Stimulated activated CD4-positive, alpha-beta T cell treated with anti-CD3 and anti-CD28 coated beads, Interleukin-2, amount 100 ng/mL, for 4 hours (primary cell): ENCODE data around the gene TCF4.

ENCODE experiments used
- DNase-seq: peaks from one replicate; pipeline ENCODE4 v3.0.0-alpha.2; 2020; ENCODE audit warnings: low read depth

TCF4 gene

DNA sequence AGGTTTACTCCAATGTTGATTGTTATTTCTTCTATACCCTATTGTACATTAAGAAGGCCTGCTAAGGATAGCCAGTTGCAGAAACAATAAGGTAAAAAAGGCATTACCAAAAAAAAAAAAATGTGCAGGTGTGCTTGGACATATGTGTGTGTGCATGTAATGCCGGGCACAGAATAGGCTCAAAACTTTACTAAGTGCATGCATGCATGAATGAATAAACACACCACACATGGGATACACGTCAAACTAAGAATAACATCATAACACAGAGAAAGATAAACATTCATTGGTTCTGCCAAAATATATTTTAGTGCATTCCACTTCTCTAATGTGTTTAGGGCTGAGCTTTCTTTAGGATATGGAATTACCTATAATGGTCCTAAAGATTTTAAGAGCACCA is 298.2 kb downstream of the TCF4 start:
- DNase-seq = no peak

DNA sequence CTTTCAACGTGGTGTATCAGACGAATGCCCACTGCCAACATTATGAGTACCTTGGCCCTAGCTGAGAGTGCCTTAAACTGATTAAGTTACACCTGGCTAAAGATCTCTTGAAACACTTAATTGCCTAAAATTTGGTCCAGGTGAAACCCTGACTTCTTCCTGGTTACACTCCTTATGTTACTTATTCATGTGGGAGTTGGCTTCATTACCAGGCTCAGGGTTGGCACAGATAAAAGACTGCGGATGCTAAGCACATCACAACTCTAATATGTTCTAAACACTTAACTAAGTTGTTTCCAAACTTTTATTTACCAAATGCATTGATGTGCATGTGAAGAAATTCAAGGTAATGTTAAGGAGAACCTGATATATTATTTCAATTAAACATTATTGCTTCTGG is 298.9 kb downstream of the TCF4 start:
- no peak for DNase-seq

DNA sequence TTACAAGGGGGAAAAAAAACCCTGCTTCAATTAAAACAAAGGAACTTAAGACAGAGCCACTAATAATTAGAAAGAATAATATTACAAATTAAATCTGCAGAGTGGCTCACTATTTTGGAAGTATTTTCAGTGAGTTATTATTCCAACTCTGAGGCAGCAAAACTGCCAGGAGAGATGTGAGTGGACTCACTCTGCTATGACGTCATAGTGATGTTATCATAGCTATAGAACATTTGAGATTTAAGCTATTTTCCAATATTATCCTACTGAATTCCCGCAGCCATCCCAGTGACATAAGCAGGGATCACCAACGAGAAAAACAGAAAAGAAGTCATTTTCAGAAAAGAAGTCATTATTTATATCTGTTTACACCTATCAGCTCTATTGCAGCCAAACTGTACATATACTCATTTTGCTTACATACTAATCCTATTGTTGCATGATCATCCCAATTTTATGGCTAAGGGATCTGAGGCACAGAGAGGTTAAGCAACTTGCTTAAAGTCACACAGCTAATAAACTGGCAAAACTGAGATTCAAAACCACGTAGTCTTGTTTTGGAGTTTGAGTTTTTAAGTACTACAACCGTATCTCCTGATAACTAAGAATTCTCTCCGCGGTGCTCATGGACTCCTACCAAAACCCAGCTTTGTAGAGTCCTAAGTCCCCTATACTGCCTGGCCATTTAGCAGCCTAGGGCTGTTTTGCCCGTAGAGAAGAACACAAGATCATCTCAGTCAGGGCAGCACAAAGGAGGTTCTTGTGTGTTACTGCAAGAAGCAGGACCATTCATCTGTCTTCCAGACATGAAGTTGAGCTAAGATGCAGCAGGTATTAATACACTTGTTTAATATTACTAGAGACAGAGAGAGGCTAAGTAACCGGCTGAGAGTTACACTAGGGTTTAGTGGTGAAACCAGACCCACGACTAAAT is 299.8 kb downstream of the TCF4 start:
- no peak for DNase-seq

- DNase-seq = no peak
Observed at GRCh38 chr18:55287149-55287806, 300.7 kb downstream of the TCF4 start.

- no peak for DNase-seq
Observed at GRCh38 chr18:55286257-55286825, 301.7 kb downstream of the TCF4 start.

GRCh38 chr18:55284614-55285013 is 303.4 kb downstream of the TCF4 start:
- no peak for DNase-seq

DNA sequence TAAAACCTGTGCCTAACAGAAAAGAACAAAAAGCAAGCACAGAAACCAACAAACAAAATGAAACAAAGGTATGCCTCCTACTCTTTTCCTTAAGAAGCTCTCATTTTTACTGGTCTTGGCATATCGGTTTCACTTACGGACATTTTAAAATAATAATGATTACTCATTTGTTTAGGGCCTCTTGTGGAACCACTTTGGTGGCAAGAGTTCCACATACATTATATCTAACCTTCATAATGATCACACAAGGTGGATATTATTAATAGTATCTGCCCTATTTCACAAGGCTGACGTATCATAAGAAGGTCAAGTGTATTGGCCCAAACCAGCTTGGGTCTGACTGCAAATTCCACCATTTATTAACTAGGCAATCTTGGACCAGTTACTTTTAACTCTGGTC is 304.7 kb downstream of the TCF4 start:
- DNase-seq = no peak

DNA sequence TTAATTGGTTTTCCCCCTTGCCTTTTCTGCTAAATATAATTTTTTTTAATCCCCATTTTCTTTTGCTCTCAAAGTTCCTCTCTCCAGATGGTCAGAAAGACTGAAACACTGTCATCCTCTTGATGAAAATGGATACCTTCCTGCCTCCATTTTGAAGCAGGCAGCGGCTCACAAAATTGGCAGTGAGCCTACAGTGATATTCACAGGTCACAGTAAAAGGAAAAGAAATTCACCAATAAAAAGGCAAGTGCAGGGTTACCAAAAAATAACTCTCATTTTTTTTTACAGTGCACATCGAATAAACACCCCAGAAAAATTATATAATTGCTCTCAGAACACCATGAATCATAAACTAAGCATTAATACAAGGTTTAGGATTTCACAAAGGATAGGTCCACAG is 307.5 kb downstream of the TCF4 start:
- DNase-seq = no peak

DNA sequence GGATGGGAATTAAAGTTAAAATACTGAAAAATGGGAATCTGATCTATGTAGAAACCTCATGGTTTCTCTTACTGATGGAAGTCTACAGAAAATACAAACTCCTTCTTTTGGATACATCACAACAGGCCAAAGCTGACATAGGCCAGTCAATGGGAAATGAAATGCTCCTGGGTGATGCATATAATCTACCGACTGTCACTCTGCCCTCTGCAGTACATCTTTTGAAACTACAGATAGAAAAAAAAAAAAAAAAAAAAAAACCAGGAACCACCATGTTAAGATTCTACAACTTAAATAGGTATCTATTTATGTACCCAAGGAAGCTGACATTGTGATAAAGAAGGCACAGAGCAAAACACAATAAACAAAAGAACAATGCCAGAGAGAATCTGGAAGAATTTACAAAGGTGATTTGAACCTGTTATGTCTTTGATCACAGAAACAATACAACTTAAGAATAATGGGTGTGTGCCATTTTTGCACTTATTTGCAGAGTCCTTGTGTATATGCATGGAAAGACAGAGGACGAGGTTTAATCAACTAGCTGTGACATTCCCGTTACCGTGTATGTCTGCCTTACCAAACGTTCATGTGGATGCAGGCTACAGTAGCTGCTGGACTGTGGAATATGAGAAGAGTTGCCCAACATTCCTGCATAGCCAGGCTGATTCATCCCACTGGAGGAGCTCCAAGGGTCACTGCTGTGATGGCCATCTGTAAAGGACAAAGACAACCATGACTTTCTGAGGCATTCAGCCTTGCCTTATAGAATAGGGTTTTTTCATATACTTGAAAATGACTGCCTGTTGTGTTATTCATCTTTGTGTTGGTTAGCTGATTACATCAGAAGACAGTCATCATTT is 312.7 kb downstream of the TCF4 start:
- no peak for DNase-seq

DNA sequence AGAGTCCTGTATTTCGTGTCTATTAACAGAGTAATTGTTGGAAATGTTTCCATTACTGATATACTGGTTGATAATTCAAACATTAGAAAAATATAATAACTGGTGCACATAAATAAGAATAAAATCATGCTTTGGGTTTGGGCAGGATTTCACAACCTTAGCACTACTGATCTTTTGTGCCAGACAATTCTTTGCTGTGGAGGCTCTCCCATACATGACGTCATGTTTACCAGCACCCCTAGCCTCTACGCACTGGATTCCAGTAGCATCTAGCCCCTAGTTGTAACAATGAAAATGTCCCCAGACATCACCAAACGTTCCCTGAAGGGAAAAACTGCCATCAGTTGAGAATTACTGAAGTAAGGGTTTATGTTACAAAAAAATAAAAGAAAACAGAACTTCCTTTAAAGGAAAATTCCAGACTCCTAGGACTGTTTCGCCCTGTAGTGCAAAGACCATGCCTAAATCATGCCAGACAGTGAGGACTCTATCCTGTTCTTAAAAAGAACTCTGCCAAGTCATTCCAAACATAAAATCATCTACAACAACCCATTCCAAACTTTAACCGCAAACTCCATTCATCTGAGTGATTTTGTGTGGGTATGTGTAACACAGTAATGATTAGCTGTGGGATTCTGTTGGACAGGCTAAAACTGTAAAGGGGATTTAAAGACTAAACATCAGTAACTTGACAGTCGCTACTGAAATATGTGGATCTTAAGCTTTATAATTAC is 315.3 kb downstream of the TCF4 start:
- no peak for DNase-seq

DNA sequence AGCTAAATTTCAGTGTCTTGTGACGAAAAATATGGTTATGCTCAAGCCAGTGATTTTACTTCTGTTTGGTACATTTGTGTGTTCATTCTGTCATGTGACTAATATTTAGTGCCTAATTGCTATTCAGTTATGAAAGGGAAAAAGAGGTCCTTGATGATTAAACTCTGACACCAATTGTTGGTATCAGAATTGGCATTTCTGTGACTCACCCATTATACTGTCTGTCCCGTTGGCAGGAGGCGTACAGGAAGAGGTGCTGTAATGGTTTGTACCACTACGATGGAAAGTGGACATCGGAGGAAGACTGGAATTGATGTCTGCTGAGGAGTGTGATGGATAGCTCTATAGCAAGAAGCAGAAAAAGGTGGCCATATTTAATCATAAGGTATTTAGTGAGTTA is 318.4 kb downstream of the TCF4 start:
- DNase-seq = no peak

- no peak for DNase-seq
Observed at GRCh38 chr18:55268628-55269275, 319.2 kb downstream of the TCF4 start.

DNA sequence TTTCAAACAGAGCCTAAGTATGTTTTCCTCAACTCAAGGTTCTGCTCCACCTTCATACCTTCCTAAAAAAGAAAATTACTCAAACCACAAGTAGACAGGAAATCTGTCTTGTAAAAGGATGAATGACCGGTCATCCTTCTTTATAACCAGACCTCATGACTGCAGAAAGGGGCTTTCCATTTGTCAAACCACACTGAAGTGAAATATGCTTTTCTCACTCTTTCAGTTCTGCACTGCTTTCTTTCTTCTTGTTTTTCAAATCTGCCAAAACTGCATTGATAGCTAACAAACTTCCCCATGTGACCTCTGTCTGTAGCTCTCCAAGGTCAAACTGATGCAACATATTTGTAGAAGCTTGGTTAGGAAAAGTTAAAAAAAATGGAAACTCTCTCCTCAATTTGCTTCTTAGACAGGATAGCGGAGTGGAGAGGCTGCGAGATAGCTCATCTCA is 319.8 kb downstream of the TCF4 start:
- no peak for DNase-seq

DNA sequence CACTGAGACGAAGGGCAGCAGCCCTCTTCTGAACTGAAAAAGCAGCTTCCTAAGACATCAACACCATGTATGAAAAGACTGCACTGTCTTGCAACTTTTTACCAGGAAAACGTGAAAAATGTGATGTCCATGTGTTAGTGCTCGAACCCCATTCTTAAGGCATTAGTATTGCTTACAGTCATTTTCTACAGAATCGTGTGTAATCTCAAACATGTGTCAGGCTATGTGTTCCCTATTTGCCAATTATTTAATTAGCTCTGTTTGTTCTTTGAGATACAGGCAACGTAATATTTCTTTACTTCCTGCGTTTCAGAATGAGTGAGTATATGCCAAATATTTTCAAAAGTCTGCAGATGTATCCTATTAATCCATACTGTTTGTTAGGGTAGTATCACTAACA is 321.0 kb downstream of the TCF4 start:
- no peak for DNase-seq

DNA sequence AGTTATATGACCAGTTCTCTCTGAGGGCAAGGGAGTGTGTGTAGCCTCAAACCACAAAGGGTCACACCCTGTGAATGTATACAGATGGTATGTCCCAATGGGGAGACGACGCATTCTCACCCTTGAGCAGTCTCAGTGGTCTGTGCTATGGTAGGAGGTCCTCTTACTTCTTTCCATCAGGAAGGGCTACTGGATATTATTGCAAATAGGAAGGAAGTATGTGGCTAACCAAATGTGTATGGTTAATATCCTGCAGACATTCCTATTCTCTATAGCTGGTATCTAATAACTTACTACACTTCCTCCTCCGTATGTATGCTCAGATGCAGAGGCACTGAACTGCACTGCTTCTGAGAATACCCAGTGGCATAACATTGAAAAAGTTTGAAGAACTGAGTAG is 322.0 kb downstream of the TCF4 start:
- DNase-seq = no peak

- DNase-seq = no peak
Observed at GRCh38 chr18:55265130-55265675, 322.8 kb downstream of the TCF4 start.

- DNase-seq = no peak
Observed at GRCh38 chr18:55264108-55264507, 323.9 kb downstream of the TCF4 start.

DNA sequence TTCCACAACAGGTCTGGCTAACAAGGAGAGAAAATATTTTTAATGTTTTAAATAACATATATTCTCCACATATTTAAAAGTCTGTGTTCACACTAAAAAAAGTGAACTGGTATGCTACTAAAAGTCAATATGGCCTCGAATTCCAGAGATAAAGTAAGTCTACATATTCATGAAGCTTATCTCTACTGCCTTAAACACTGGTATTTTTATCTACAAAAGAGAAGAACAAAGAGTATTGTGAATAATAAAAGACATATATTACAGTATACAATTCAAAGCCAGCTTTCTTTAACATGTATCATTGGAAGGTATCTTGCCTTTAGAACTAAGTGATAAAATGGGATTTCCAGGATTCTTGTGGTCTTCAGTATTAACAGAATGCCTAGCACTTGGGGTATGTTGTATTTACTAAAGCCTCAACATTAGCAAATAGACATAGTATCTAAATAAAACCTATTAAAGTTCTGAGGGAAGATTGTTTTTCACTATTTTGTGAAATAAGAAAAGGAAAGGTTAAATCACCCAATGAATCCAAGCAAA is 325.9 kb downstream of the TCF4 start:
- no peak for DNase-seq

DNA sequence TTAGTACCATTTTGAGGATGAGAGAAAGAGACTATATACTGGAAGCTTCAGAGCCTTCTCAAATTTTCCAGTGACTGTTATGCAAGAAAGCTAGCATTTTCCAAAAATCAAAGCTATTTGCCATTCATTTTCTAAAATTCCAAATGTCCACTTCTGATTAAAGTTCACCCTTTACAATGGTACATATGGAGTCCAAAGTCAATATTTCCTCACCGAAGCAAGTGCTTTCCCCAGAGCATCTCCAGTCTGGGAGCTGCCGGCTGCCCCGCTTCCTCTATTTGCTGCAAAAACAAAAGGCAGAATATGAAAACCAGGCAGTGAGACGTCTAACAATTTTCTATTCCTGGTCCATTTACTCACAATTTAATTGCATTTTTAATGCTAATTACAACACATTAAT is 326.7 kb downstream of the TCF4 start:
- no peak for DNase-seq

DNA sequence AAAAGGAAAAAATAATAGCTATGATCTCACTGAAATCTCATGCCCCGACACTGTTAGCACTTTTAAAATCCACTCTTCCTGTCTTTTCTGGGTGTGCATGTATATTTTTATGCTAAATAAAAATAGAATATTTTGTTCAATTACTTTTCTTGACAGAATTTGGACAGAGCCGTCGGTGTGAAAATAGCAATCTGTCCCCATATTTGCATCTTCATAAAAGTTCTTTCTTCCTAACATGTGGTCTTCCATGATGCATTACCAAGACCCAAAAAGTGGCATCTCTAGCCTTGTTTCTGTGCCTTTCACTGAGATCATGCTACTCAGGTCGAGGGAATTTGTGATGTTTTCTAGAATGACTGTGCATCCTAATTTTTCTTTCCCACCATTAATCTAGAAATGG is 329.9 kb downstream of the TCF4 start:
- DNase-seq = no peak
